Upper lobe of right lung (tissue), 1 donor: Measurements from ENCODE around the gene CSF2RB. TPM values are rescaled to one million over a fixed set of nuclear protein-coding genes. Genes with fewer than 3 reads are reported as not detected.
A peak's percentile ranks its signal among the peaks of the same experiment; 100 is the strongest.

Source experiments
- ATAC-seq: fragments of 200-7000 bp; cut with Tn5 transposase; one replicate; pipeline ENCODE4 v1.9.1; 2020; ENCODE audit warnings: mild to moderate bottlenecking, moderate library complexity
- DNase-seq: peaks from one replicate; pipeline ENCODE4 v3.0.0-alpha.2; 2020
- H3K27ac ChIP-seq: fragments of 200-600 bp; one replicate; pipeline ENCODE4 v1.8.0; 2022
- H3K27me3 ChIP-seq: fragments of 200-600 bp; one replicate; pipeline ENCODE4 v1.8.0; 2022; ENCODE audit warnings: mild to moderate bottlenecking
- H3K36me3 ChIP-seq: fragments of 200-600 bp; one replicate; pipeline ENCODE4 v1.8.0; 2022
- H3K4me1 ChIP-seq: fragments of 200-600 bp; one replicate; pipeline ENCODE4 v1.8.0; 2022
- H3K4me3 ChIP-seq: fragments of 200-600 bp; one replicate; pipeline ENCODE4 v1.8.0; 2022; ENCODE audit warnings: mild to moderate bottlenecking
- H3K9me3 ChIP-seq: fragments of 200-600 bp; one replicate; pipeline ENCODE4 v1.8.0; 2022
- intact Hi-C: fragments of 100-400 bp; cut with DNase I; formaldehyde crosslinking; loops from one replicate; pipeline ENCODE4 v1.11.0; 2022
- total RNA-seq: library from RNA; stranded (reverse); fragmentation: NEBNext Ultra II Directional; extraction: Animal tissue kit (Norgen Biotek cat#: 25700); gene quantifications from one replicate; pipeline ENCODE4 v1.2.1, GENCODE V29; 2021
- TF ChIP-seq, protein P1 (sequence below): fragments of 200-600 bp; IDR thresholded peaks from one replicate; pipeline ENCODE4 v1.8.0; 2022; ENCODE audit warnings: antibody characterized with exemption
- donor health status: DM: no; HTN: yes; CAD: no; lungs with severe emphysema.

CSF2RB gene
- total RNA-seq, 1 donor from 2014 or later: 27.2 TPM

DNA sequence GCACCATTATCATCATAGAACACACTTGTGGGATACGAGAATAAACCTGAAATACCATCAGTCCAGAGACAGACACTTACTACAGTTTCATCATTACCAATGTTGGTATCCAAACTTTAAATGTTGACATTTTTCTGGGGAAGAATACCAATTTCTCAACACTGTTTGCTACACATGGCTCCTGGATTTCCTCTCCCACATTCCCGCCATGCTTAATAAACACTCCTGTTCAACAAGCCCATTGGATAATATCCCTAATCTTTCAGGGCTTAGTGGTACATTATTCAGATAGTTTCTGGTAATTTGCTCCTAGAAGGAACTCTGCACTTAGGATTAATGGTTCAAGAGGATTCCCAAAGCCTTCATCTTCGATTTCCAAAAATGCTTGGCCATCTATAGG is 48.2 kb downstream of the CSF2RB start:
- no peak for ATAC-seq
- H3K27me3 ChIP-seq: peaks cover 8% of the 10 kb centered on the region
- DNase-seq: no peak
- H3K9me3 ChIP-seq: no peaks in the 10 kb centered on the region
- no peaks in the 10 kb centered on the region for H3K36me3 ChIP-seq
- intact Hi-C loops: no loop called here
- TF ChIP-seq, protein P1, sequence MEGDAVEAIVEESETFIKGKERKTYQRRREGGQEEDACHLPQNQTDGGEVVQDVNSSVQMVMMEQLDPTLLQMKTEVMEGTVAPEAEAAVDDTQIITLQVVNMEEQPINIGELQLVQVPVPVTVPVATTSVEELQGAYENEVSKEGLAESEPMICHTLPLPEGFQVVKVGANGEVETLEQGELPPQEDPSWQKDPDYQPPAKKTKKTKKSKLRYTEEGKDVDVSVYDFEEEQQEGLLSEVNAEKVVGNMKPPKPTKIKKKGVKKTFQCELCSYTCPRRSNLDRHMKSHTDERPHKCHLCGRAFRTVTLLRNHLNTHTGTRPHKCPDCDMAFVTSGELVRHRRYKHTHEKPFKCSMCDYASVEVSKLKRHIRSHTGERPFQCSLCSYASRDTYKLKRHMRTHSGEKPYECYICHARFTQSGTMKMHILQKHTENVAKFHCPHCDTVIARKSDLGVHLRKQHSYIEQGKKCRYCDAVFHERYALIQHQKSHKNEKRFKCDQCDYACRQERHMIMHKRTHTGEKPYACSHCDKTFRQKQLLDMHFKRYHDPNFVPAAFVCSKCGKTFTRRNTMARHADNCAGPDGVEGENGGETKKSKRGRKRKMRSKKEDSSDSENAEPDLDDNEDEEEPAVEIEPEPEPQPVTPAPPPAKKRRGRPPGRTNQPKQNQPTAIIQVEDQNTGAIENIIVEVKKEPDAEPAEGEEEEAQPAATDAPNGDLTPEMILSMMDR: no peak
- no peak overlapping the region for H3K4me3 ChIP-seq
- no peaks in the 10 kb centered on the region for H3K4me1 ChIP-seq
- H3K27ac ChIP-seq: no peak overlapping the region

DNA sequence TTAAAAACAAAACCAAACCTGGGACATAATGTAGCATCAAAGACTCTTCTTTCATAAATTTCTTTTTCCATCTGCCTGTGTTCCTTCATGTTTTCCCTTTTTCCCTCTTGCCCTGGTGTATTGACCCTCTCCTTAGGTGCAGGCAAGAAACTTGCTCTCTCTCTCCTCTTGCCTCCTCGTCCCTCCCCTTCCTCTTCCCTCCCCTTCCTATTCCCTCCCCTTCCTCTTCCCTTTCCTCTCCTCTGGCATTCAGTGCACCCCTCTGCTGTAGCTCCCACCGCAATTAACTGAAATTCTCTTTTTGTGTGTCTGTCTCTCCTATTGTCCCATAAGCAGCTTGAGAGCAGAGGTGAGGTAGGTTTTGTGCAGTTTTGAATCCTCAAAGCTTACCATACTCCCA is 49.9 kb downstream of the CSF2RB start:
- TF ChIP-seq, protein P1: no peak
- ATAC-seq (no peak), DNase-seq (no peak)
- intact Hi-C loops: no loop called here
- Histone ChIP-seq H3K27me3 (peaks cover 8% of the 10 kb centered on the region), H3K4me3 (no peak overlapping the region), H3K4me1 (no peaks in the 10 kb centered on the region), H3K36me3 (no peaks in the 10 kb centered on the region), H3K9me3 (no peaks in the 10 kb centered on the region), H3K27ac (no peak overlapping the region)

- intact Hi-C loops: no loop called here
- H3K4me3 ChIP-seq: no peak overlapping the region
These were observed 50.7 kb downstream of the CSF2RB start for GRCh38 chr22:36964106-36964505.

GRCh38 chr22:36965696-36966095 is 52.3 kb downstream of the CSF2RB start:
- intact Hi-C loops: no loop called here
- ATAC-seq (peak; percentile 64), DNase-seq (no peak)
- Histone ChIP-seq H3K27ac (no peak overlapping the region), H3K4me1 (no peaks in the 10 kb centered on the region), H3K9me3 (no peaks in the 10 kb centered on the region), H3K4me3 (no peak overlapping the region), H3K27me3 (no peaks in the 10 kb centered on the region), H3K36me3 (no peaks in the 10 kb centered on the region)
- TF ChIP-seq, protein P1: no peak

More at GRCh38 chr22:36964106-36964505, 50.7 kb downstream of the CSF2RB start:
- no peak for DNase-seq
- Histone ChIP-seq H3K4me1 (no peaks in the 10 kb centered on the region), H3K27ac (no peak overlapping the region), H3K36me3 (no peaks in the 10 kb centered on the region), H3K27me3 (peaks cover 8% of the 10 kb centered on the region), H3K9me3 (no peaks in the 10 kb centered on the region)
- TF ChIP-seq, protein P1: no peak
- ATAC-seq: no peak

DNA sequence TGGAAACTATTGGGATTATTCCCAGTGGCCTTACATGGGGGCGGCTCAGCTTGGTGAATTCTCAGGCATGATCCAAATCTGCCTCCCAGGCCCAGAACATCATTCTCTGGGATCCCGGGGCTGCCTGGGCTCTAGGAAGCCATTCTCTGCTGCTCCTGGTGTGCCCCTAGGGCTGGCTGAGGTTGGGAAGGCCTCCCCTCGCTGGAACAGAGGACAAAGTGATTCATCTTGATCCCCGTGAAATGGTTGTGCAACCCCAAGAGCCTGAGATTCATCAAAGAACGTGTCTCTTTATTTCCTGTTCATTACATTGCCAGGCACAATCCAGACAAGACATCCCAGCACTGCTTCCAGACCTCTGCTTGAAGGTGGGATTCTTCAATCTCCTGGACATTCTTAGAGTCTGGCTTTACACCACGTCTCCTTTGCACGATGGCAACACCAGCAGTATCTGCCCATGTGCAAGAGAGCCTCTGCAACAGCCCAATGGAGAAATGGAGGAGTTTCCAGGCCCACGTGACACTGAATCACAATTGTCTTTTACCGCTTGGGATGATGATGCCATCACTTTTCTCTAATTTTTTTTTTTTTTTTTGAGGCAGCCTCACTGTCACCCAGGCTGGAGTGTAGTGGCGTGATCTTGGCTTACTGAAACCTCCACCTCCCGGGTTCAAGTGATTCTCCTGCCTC is 53.6 kb downstream of the CSF2RB start:
- TF ChIP-seq, protein P1: no peak
- no peaks in the 10 kb centered on the region for H3K36me3 ChIP-seq
- intact Hi-C loops: no loop called here
- H3K4me1 ChIP-seq: no peaks in the 10 kb centered on the region
- no peak for DNase-seq
- no peaks in the 10 kb centered on the region for H3K27me3 ChIP-seq
- no peaks in the 10 kb centered on the region for H3K9me3 ChIP-seq
- H3K4me3 ChIP-seq: no peak overlapping the region
- peak; percentile 45 for ATAC-seq
- H3K27ac ChIP-seq: no peak overlapping the region
